Mucosa of stomach (tissue), 1 donor: Measurements from ENCODE around the gene ITCH.
A peak's percentile ranks its signal among the peaks of the same experiment; 100 is the strongest.

Experiments used
- H3K27me3 ChIP-seq: one replicate; pipeline ENCODE4 v1.7.0; 2013; ENCODE audit warnings: mild to moderate bottlenecking, low read length; ENCODE audit not compliant: control insufficient read depth, insufficient read depth
- H3K36me3 ChIP-seq: one replicate; pipeline ENCODE4 v1.7.0; 2013; ENCODE audit warnings: low read length; ENCODE audit not compliant: control insufficient read depth, insufficient read depth
- H3K4me1 ChIP-seq: one replicate; pipeline ENCODE4 v1.7.0; 2013; ENCODE audit warnings: mild to moderate bottlenecking, low read length; ENCODE audit not compliant: control insufficient read depth, insufficient read depth
- H3K4me3 ChIP-seq: one replicate; pipeline ENCODE4 v1.7.0; 2013; ENCODE audit warnings: low read length
- H3K9ac ChIP-seq: one replicate; pipeline ENCODE4 v1.7.0; 2013; ENCODE audit warnings: mild to moderate bottlenecking, low read length, moderate library complexity
- H3K9me3 ChIP-seq: one replicate; pipeline ENCODE4 v1.7.0; 2013; ENCODE audit warnings: mild to moderate bottlenecking, low read length, moderate library complexity; ENCODE audit not compliant: control insufficient read depth
- donor health status: Pancreatic carcinoma.

The ITCH gene

GRCh38 chr20:34526466-34526865, 163.4 kb downstream of the ITCH start:
- Histone ChIP-seq H3K36me3 (peaks cover 11% of the 10 kb centered on the region), H3K27me3 (no peaks in the 10 kb centered on the region), H3K4me1 (peaks cover 63% of the 10 kb centered on the region), H3K9me3 (no peaks in the 10 kb centered on the region), H3K9ac (peak overlapping the region; percentile 44), H3K4me3 (no peak overlapping the region)

- Histone ChIP-seq H3K9ac (no peak overlapping the region), H3K36me3 (peaks cover 11% of the 10 kb centered on the region), H3K4me1 (peaks cover 61% of the 10 kb centered on the region), H3K4me3 (no peak overlapping the region), H3K9me3 (no peaks in the 10 kb centered on the region), H3K27me3 (no peaks in the 10 kb centered on the region)
Observed at GRCh38 chr20:34527016-34527415, 163.9 kb downstream of the ITCH start.

GRCh38 chr20:34528921-34529297, 165.8 kb downstream of the ITCH start:
- Histone ChIP-seq H3K27me3 (no peaks in the 10 kb centered on the region), H3K9ac (peak overlapping the region; percentile 19), H3K4me1 (peaks cover 47% of the 10 kb centered on the region), H3K4me3 (no peak overlapping the region), H3K9me3 (no peaks in the 10 kb centered on the region), H3K36me3 (peaks cover 11% of the 10 kb centered on the region)

- Histone ChIP-seq H3K9me3 (no peaks in the 10 kb centered on the region), H3K9ac (no peak overlapping the region), H3K36me3 (peaks cover 14% of the 10 kb centered on the region), H3K4me1 (peaks cover 41% of the 10 kb centered on the region), H3K4me3 (no peak overlapping the region), H3K27me3 (no peaks in the 10 kb centered on the region)
Observed at GRCh38 chr20:34529742-34530141, 166.7 kb downstream of the ITCH start.

- Histone ChIP-seq H3K9ac (no peak overlapping the region), H3K36me3 (peaks cover 19% of the 10 kb centered on the region)
Observed at GRCh38 chr20:34530342-34530741, 167.3 kb downstream of the ITCH start.

GRCh38 chr20:34531608-34532265, 168.7 kb downstream of the ITCH start:
- Histone ChIP-seq H3K4me3 (no peak overlapping the region), H3K4me1 (peaks cover 22% of the 10 kb centered on the region), H3K9me3 (no peaks in the 10 kb centered on the region), H3K36me3 (peaks cover 27% of the 10 kb centered on the region), H3K9ac (no peak overlapping the region), H3K27me3 (no peaks in the 10 kb centered on the region)

More at GRCh38 chr20:34530342-34530741, 167.3 kb downstream of the ITCH start:
- Histone ChIP-seq H3K27me3 (no peaks in the 10 kb centered on the region), H3K9me3 (no peaks in the 10 kb centered on the region), H3K4me3 (no peak overlapping the region), H3K4me1 (peaks cover 35% of the 10 kb centered on the region)

- H3K4me1 ChIP-seq = peaks cover 16% of the 10 kb centered on the region
- H3K4me3 ChIP-seq = no peak overlapping the region
- no peaks in the 10 kb centered on the region for H3K9me3 ChIP-seq
- no peak overlapping the region for H3K9ac ChIP-seq
- H3K27me3 ChIP-seq = no peaks in the 10 kb centered on the region
- peaks cover 21% of the 10 kb centered on the region for H3K36me3 ChIP-seq
Observed at GRCh38 chr20:34532320-34532719, 169.2 kb downstream of the ITCH start.

- no peaks in the 10 kb centered on the region for H3K9me3 ChIP-seq
- H3K4me3 ChIP-seq = no peak overlapping the region
- peaks cover 17% of the 10 kb centered on the region for H3K36me3 ChIP-seq
Observed at GRCh38 chr20:34532756-34533155, 169.7 kb downstream of the ITCH start.

GRCh38 chr20:34534391-34535165, 171.5 kb downstream of the ITCH start:
- Histone ChIP-seq H3K27me3 (no peaks in the 10 kb centered on the region), H3K4me1 (no peaks in the 10 kb centered on the region), H3K4me3 (no peak overlapping the region), H3K9ac (no peak overlapping the region), H3K36me3 (peaks cover 17% of the 10 kb centered on the region), H3K9me3 (no peaks in the 10 kb centered on the region)

More at GRCh38 chr20:34532756-34533155, 169.7 kb downstream of the ITCH start:
- Histone ChIP-seq H3K27me3 (no peaks in the 10 kb centered on the region), H3K9ac (no peak overlapping the region), H3K4me1 (peaks cover 11% of the 10 kb centered on the region)

- Histone ChIP-seq H3K27me3 (no peaks in the 10 kb centered on the region), H3K4me1 (no peaks in the 10 kb centered on the region), H3K4me3 (no peak overlapping the region), H3K36me3 (peaks cover 18% of the 10 kb centered on the region), H3K9me3 (no peaks in the 10 kb centered on the region), H3K9ac (no peak overlapping the region)
Observed at GRCh38 chr20:34535301-34535840, 172.3 kb downstream of the ITCH start.

- Histone ChIP-seq H3K4me3 (no peak overlapping the region), H3K9me3 (no peaks in the 10 kb centered on the region), H3K9ac (no peak overlapping the region), H3K27me3 (no peaks in the 10 kb centered on the region), H3K4me1 (no peaks in the 10 kb centered on the region), H3K36me3 (peaks cover 23% of the 10 kb centered on the region)
Observed at GRCh38 chr20:34535857-34536256, 172.8 kb downstream of the ITCH start.

GRCh38 chr20:34536798-34537394, 173.8 kb downstream of the ITCH start:
- Histone ChIP-seq H3K9me3 (no peaks in the 10 kb centered on the region), H3K36me3 (peaks cover 27% of the 10 kb centered on the region), H3K9ac (no peak overlapping the region), H3K4me3 (no peak overlapping the region), H3K27me3 (no peaks in the 10 kb centered on the region), H3K4me1 (no peaks in the 10 kb centered on the region)
